Retinal pigment epithelial cell (primary cell): ENCODE measurements around the gene KLHL11.
"Not testable (repeated sequence)": the region's sequence is repeated elsewhere in the genome, so short reads cannot be mapped to it uniquely, and the experiment has no call there.

Experiments
- DNase-seq: peaks from one replicate; pipeline ENCODE4 v3.0.0-alpha.2; 2010; ENCODE audit warnings: low read depth
- H3K4me3 ChIP-seq: 2 replicates; pipeline ENCODE4 v1.5.1; 2011; ENCODE audit warnings: mild to moderate bottlenecking, low read length, control low read depth, moderate library complexity
- TF ChIP-seq, protein P1 (sequence below): conservative IDR thresholded peaks from 2 replicates; pipeline ENCODE4 v1.5.1; 2011; ENCODE audit warnings: low read depth, low read length, control low read depth, inconsistent platforms

KLHL11 gene

DNA sequence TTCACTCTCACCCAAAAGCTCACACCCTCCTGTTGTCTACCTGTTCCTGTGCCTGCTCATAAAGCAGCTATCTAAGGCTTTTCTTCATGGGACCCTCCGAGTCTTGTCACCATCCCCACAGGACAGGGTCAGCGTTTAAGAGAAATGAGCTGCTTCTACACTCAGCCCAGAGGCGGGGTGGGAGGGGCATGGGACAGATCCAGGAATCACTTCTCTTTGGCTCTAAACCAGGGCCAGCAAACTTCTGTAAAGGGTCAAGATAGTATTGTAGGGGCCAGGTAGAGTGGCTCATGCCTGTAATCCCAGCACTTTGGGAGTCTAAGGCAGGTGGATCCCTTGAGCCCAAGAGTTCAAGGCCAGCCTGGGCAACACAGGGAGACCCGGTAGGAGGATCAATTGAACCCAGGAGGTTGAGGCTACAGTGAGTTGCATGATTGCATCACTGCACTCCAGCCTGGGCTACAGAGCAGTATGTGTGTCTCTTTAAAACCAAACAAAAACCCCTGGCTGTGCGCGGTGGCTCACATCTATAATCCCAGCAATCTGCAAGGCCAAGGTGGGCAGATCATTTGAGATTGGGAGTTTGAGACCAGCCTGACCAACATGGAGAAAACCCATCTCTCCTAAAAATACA lies 23.2 kb upstream of the KLHL11 start:
- DNase-seq = no peak
- no peak overlapping the region for H3K4me3 ChIP-seq
- TF ChIP-seq, protein P1, sequence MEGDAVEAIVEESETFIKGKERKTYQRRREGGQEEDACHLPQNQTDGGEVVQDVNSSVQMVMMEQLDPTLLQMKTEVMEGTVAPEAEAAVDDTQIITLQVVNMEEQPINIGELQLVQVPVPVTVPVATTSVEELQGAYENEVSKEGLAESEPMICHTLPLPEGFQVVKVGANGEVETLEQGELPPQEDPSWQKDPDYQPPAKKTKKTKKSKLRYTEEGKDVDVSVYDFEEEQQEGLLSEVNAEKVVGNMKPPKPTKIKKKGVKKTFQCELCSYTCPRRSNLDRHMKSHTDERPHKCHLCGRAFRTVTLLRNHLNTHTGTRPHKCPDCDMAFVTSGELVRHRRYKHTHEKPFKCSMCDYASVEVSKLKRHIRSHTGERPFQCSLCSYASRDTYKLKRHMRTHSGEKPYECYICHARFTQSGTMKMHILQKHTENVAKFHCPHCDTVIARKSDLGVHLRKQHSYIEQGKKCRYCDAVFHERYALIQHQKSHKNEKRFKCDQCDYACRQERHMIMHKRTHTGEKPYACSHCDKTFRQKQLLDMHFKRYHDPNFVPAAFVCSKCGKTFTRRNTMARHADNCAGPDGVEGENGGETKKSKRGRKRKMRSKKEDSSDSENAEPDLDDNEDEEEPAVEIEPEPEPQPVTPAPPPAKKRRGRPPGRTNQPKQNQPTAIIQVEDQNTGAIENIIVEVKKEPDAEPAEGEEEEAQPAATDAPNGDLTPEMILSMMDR = no peak

DNA sequence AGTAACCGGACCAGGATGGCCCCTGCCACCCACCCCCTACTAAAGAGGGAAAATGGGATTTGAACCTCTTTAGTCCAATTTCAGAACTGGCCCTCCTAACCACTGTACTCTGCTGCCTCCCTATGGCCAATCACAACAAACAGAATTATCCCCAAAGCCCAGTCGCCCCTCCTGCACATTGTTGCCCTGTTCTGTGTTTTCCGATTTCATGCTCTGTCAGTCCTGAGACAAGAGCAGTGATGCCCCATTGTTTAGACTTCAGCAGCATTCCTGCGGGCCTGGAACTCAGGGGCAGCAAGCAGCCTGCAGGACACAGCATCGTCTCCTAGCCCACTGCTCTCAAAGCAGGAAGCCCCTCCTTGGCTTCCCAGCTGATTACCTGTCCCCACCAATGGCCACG lies 20.5 kb upstream of the KLHL11 start:
- no peak for DNase-seq
- TF ChIP-seq, protein P1 = peak; percentile 17

DNA sequence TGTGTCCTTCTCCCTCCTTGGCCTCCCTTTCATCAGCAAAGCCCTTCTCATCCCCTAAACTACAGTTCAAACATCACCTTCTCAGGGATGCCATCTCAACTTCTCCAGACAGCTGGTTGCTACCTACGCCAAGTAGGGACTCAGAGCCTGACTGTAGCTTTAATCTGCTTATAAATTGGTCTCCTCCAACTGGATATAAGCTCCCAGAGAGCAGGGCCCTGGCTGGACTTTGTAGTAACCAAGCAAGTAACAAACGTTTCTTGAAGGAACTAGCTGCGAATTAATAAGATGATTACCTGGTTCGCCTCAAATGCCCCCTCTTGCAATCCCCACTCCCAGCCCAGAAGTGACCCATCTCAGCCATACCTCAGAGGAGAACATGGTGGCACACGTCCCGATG lies 17.5 kb upstream of the KLHL11 start:
- no peak for DNase-seq
- TF ChIP-seq, protein P1 = no peak
- no peak overlapping the region for H3K4me3 ChIP-seq

More for the DNA sequence above, 20.5 kb upstream of the KLHL11 start:
- H3K4me3 ChIP-seq = no peak overlapping the region

DNA sequence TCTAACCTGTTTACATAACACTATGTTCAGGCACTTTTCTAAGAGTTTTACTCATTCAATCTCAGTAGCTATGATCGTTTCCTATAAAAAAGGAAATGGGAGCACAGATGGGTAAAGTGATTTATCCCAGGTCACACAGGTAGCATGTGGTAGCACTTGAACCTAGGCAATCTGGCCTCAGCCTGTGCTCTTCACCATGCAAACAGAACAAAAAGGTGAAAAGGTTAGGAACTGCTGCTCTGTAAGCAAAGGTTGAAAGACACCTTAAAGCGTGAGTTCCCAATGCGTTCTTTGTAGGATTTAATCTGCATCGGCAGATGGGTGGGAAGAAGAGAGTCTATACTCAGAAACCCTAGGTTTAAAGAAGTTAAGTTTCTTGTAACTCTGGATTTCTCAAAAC lies 14.9 kb upstream of the KLHL11 start:
- DNase-seq = no peak
- H3K4me3 ChIP-seq = no peak overlapping the region
- TF ChIP-seq, protein P1 = no peak

DNA sequence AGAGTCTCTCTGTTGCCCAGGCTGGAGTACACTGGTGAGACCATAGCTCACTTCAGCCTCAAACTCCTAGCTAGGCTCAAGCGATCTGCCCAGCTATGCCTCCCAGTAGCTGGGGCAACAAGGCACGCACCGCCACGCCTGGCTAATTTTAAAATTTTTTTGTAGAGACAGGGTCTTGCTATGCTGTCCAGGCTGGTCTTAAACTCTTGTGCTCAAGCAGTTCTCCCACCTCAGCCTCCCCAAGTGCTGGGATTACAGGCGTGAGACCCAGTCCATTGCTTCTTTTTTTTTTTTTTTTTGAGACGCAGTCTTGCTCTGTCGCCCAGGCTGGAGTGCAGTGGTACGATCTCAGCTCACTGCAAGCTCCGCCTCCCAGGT lies 9.1 kb upstream of the KLHL11 start:
- not testable (repeated sequence) for H3K4me3 ChIP-seq, DNase-seq

DNA sequence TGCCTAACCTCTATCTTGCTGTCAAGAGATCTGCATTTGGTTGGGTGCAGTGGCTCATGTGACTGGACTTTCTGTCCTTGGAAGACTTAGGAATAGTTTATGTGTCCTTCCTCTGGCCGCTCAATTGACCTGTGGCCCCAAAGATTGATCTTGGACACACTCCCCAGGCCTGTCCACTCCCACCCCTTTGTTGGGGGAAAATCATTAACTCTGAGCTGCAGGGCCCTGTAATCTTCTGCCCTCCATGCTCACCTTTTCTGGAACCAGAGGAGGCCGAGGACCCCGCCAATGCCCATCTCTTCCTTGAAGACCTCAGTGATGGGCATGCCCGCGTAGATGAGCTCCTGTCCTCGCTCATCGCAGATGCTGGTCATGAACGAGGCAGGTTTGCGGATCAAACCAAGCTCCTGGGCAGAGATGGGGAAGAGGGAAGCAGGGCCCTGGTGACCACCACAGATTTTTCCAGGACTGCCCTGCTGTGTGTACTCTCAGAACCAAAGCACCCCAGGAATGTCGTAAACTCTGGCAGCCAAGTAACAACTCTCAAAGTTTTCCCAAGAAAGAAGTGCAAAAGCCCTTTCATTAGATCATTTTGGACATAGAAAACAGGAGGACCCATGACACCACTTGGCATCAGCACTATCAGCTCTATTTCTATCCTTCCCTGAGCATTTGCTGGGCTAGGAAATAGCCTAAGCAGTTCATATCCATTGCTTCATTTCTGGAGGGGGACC lies 8.5 kb upstream of the KLHL11 start:
- TF ChIP-seq, protein P1 = no peak
- no peak for DNase-seq
- no peak overlapping the region for H3K4me3 ChIP-seq

DNA sequence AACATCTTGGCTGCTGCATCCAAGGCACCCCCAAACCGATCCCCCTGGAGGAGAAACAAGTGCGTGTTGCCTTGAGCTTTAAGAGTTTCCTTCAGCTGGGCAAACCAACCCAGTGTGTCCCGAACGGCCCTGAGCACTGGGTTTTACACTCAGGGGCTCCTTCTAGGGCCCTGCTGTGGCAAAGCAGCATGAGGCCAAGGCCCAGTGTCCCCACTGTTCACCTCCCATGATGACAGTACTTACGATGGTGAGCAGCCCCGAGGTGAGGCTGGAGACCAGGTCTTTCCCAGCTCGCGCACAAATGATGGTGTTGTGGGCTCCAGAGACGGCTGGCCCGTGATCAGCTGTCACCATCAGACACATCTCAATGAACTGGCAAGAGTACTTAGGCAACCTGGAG lies 6.6 kb upstream of the KLHL11 start:
- TF ChIP-seq, protein P1 = no peak
- H3K4me3 ChIP-seq = no peak overlapping the region
- DNase-seq = no peak
